IMR-90 (cell line): Measurements from ENCODE around the gene OR7A17. TPM values are rescaled to one million over a fixed set of nuclear protein-coding genes. Genes with fewer than 3 reads are reported as not detected.

Experiments used
- ATAC-seq: fragments of 200-7000 bp; cut with Tn5 transposase; 2 replicates; pipeline ENCODE4 v1.9.1; 2020; ENCODE audit warnings: low read depth, mild to moderate bottlenecking, moderate library complexity
- BruUV-seq: library from RNA; stranded (reverse); fragments of 400-500 nt; replicated peaks from 2 replicates; lab custom pipeline; 2021; lab: Mats Ljungman, UMichigan
- CTCF ChIA-PET: fragments of 300-600 bp; formaldehyde crosslinking; extraction: SDS; loops from one replicate; lab custom pipeline; 2021; ENCODE audit warnings: antibody characterized with exemption; lab: Yijun Ruan, JAX
- POLR2A ChIA-PET: fragments of 300-600 bp; sonication (Branson Sonifier 250); formaldehyde crosslinking; loops from one replicate; lab custom pipeline; 2022; ENCODE audit warnings: antibody characterized with exemption; ENCODE audit not compliant: unreplicated experiment; lab: Charles Lee
- DNase-seq: peaks from one replicate; pipeline ENCODE4 v3.0.0; 2013
- H2AFZ ChIP-seq: replicated peaks from 2 replicates; pipeline ENCODE3; 2013; ENCODE audit warnings: low read length, mild to moderate bottlenecking; ENCODE audit not compliant: poor library complexity
- H2AK5ac ChIP-seq: 2 replicates; pipeline ENCODE4 v1.6.1; 2013; ENCODE audit warnings: low read depth, low read length, inconsistent platforms
- H2AK9ac ChIP-seq: replicated peaks from 2 replicates; pipeline ENCODE3; 2013; ENCODE audit warnings: mild to moderate bottlenecking, low read depth, low read length, moderate library complexity; ENCODE audit not compliant: poor library complexity
- H2BK120ac ChIP-seq: 2 replicates; pipeline ENCODE4 v1.6.1; 2013; ENCODE audit warnings: low read depth, low read length, inconsistent platforms
- H2BK15ac ChIP-seq: 3 replicates; pipeline ENCODE4 v1.6.1; 2013; ENCODE audit warnings: low read depth, low read length, inconsistent platforms
- H2BK20ac ChIP-seq: 2 replicates; pipeline ENCODE4 v1.6.1; 2013; ENCODE audit warnings: low read depth, mild to moderate bottlenecking, inconsistent platforms, low read length, moderate library complexity
- H2BK5ac ChIP-seq: 2 replicates; pipeline ENCODE4 v1.6.1; 2013; ENCODE audit warnings: mild to moderate bottlenecking, low read depth, low read length, inconsistent platforms; ENCODE audit not compliant: poor library complexity, severe bottlenecking
- H3K14ac ChIP-seq: replicated peaks from 2 replicates; pipeline ENCODE4 v1.6.1; 2013; ENCODE audit warnings: low read depth, low read length, inconsistent platforms
- H3K18ac ChIP-seq: 2 replicates; pipeline ENCODE4 v1.6.1; 2013; ENCODE audit warnings: low read depth, low read length, control low read depth
- H3K23ac ChIP-seq: 2 replicates; pipeline ENCODE4 v1.6.1; 2013; ENCODE audit warnings: low read depth, low read length, inconsistent platforms
- H3K27ac ChIP-seq: 2 replicates; pipeline ENCODE4 v1.5.1; 2013; ENCODE audit warnings: mild to moderate bottlenecking, control low read depth, low read length; ENCODE audit not compliant: insufficient read depth
- H3K27me3 ChIP-seq: 2 replicates; pipeline ENCODE4 v1.6.1; 2013; ENCODE audit warnings: low read length; ENCODE audit not compliant: control insufficient read depth, insufficient read depth
- H3K36me3 ChIP-seq: 2 replicates; pipeline ENCODE4 v1.6.1; 2013; ENCODE audit warnings: low read length, mixed read lengths; ENCODE audit not compliant: control insufficient read depth, insufficient read depth
- H3K4ac ChIP-seq: 2 replicates; pipeline ENCODE4 v1.6.1; 2013; ENCODE audit warnings: low read depth, low read length, inconsistent platforms
- H3K4me1 ChIP-seq: 2 replicates; pipeline ENCODE4 v1.6.1; 2013; ENCODE audit warnings: low read length, mixed read lengths; ENCODE audit not compliant: control insufficient read depth, insufficient read depth
- H3K4me2 ChIP-seq: 2 replicates; pipeline ENCODE4 v1.6.1; 2013; ENCODE audit warnings: low read depth, mild to moderate bottlenecking, control low read depth, low read length, moderate library complexity
- H3K4me3 ChIP-seq: 2 replicates; pipeline ENCODE4 v1.5.1; 2013; ENCODE audit warnings: low read depth, mild to moderate bottlenecking, control low read depth, low read length, moderate library complexity; ENCODE audit not compliant: insufficient read depth
- H3K56ac ChIP-seq: 2 replicates; pipeline ENCODE4 v1.6.1; 2013; ENCODE audit warnings: low read length, inconsistent platforms; ENCODE audit not compliant: insufficient read depth; ENCODE audit errors: extremely low read depth
- H3K79me1 ChIP-seq, 2 experiments: 2 replicates each; pipeline ENCODE4 v1.6.1; 2013; ENCODE audit warnings: low read length in 2 of 2, inconsistent platforms in 1 of 2, low read depth in 1 of 2
- H3K9ac ChIP-seq: 2 replicates; pipeline ENCODE4 v1.6.1; 2013; ENCODE audit warnings: low read depth, low read length, control low read depth
- H3K9me1 ChIP-seq: 2 replicates; pipeline ENCODE4 v1.6.1; 2013; ENCODE audit warnings: low read length, inconsistent platforms; ENCODE audit not compliant: insufficient read depth
- H3K9me3 ChIP-seq: 2 replicates; pipeline ENCODE4 v1.6.1; 2013; ENCODE audit warnings: low read length; ENCODE audit not compliant: control insufficient read depth, insufficient read depth
- H4K20me1 ChIP-seq: 2 replicates; pipeline ENCODE4 v1.6.1; 2013; ENCODE audit warnings: low read length, inconsistent platforms; ENCODE audit not compliant: insufficient read depth
- H4K5ac ChIP-seq: 2 replicates; pipeline ENCODE4 v1.6.1; 2013; ENCODE audit warnings: mild to moderate bottlenecking, low read depth, low read length, control low read depth
- H4K8ac ChIP-seq, 2 experiments: 2 replicates each; pipeline ENCODE4 v1.6.1; 2013; ENCODE audit warnings: low read depth in 2 of 2, low read length in 2 of 2, control low read depth in 1 of 2, inconsistent platforms in 1 of 2
- H4K91ac ChIP-seq: 2 replicates; pipeline ENCODE4 v1.6.1; 2013; ENCODE audit warnings: low read depth, low read length, inconsistent platforms; ENCODE audit not compliant: insufficient read depth
- BHLHE40 ChIP-seq: fragments of 150-350 bp; IDR thresholded peaks from 2 replicates; pipeline ENCODE4 v1.6.1; 2016; ENCODE audit warnings: mild to moderate bottlenecking, low read depth, low read length
- CHD1 ChIP-seq: IDR thresholded peaks from 2 replicates; pipeline ENCODE4 v1.6.1; 2012; ENCODE audit warnings: low read depth, low read length, improper control_type of control experiment
- ELK1 ChIP-seq: fragments of 150-350 bp; IDR thresholded peaks from 2 replicates; pipeline ENCODE4 v1.6.1; 2016; ENCODE audit warnings: low read depth, mild to moderate bottlenecking, low read length, moderate library complexity, borderline replicate concordance
- FOS ChIP-seq: fragments of 150-350 bp; IDR thresholded peaks from 2 replicates; pipeline ENCODE4 v1.6.1; 2016; ENCODE audit warnings: low read depth, low read length
- MAFK ChIP-seq: IDR thresholded peaks from 2 replicates; pipeline ENCODE4 v1.6.1; 2012; ENCODE audit warnings: low read depth, low read length, improper control_type of control experiment
- MAZ ChIP-seq: IDR thresholded peaks from 2 replicates; pipeline ENCODE4 v1.6.1; 2012; ENCODE audit warnings: low read depth, mild to moderate bottlenecking, low read length, improper control_type of control experiment, moderate library complexity, borderline replicate concordance
- MXI1 ChIP-seq: IDR thresholded peaks from 2 replicates; pipeline ENCODE4 v1.6.1; 2012; ENCODE audit warnings: low read depth, mild to moderate bottlenecking, low read length, moderate library complexity, borderline replicate concordance
- NFE2L2 ChIP-seq: fragments of 150-350 bp; IDR thresholded peaks from 2 replicates; pipeline ENCODE4 v1.6.1; 2016; ENCODE audit warnings: low read depth, mild to moderate bottlenecking, low read length
- POLR2A ChIP-seq: IDR thresholded peaks from 2 replicates; pipeline ENCODE4 v1.6.1; 2012; ENCODE audit warnings: mild to moderate bottlenecking, low read depth, low read length
- RAD21 ChIP-seq: IDR thresholded peaks from 2 replicates; pipeline ENCODE4 v1.6.1; 2012; ENCODE audit warnings: low read length, improper control_type of control experiment
- RCOR1 ChIP-seq: IDR thresholded peaks from 2 replicates; pipeline ENCODE4 v1.6.1; 2012; ENCODE audit warnings: mild to moderate bottlenecking, low read length, improper control_type of control experiment; ENCODE audit not compliant: insufficient replicate concordance
- RFX5 ChIP-seq: IDR thresholded peaks from 2 replicates; pipeline ENCODE4 v1.8.0; 2012; ENCODE audit warnings: low read depth, mild to moderate bottlenecking, low read length, moderate library complexity
- SMC3 ChIP-seq: fragments of 150-350 bp; IDR thresholded peaks from 2 replicates; pipeline ENCODE4 v1.6.1; 2016; ENCODE audit warnings: low read depth, mild to moderate bottlenecking, antibody characterized with exemption, low read length, moderate library complexity
- USF2 ChIP-seq: fragments of 150-350 bp; IDR thresholded peaks from 2 replicates; pipeline ENCODE4 v1.6.1; 2017; ENCODE audit warnings: mild to moderate bottlenecking, antibody characterized with exemption, low read length, low read depth
- WGBS, 2 experiments: methylation state at CpG; one replicate each; pipeline versions ENCODE4 v1.1.5 to v1.1.7; 2013; ENCODE audit warnings: missing lambda C conversion rate in 2 of 2; ENCODE audit not compliant: insufficient read length in 1 of 2; ENCODE audit errors: extremely low coverage in 2 of 2; 5-methylcytosine and 5-hydroxymethylcytosine counted together
- dilution Hi-C: fragments of 300-500 bp; cut with HindIII; formaldehyde crosslinking; loops from one replicate; pipeline ENCODE4 v1.14.3; 2018; ENCODE audit warnings: low sequenced_read_pairs; ENCODE audit not compliant: unreplicated experiment
- in situ Hi-C: fragments of 300-500 bp; cut with MboI; formaldehyde crosslinking; loops from 3 replicates; pipeline ENCODE4 v1.14.3; 2019; ENCODE audit warnings: low sequenced_read_pairs, inconsistent platforms, mixed read lengths
- intact Hi-C: fragments of 100-400 bp; cut with micrococcal nuclease; formaldehyde crosslinking; loops from 2 replicates; pipeline ENCODE4 v1.10.0; 2022
- polyA plus RNA-seq, 3 experiments: library from polyadenylated mRNA; depleted of rRNA; stranded (reverse); fragments of >200 nt; gene quantifications; 2 replicates each; pipeline ENCODE4 v1.2.3, GENCODE V29; 2012; ENCODE audit warnings: low replicate concordance in 1 of 3
- total RNA-seq: library from RNA; depleted of rRNA; stranded (reverse); fragments of >200 nt; gene quantifications from 2 replicates; pipeline ENCODE4 v1.2.3, GENCODE V29; 2012

OR7A17 gene
- total and polyA plus RNA-seq, 2 of the 4 experiments (the other 2 are of a cell fraction) = not detected

DNA sequence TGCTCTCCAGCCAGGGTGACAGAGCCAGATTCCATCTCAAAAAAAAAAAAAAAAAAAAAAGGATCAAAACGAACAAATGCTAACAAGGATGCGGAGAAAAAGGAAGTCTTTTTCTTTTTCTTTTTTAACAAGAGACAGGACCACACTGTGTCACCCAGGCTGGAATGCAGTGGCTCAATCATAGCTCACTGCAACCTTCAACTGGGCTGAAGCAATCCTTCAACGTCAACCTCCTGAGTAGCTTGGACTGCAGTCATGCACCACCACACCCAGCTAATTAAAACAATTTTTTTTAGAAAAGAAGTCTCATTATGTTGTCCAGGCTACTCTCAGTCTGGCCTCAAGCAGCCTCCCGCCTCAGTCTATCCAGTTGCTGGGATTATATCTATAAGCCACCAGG lies 20.8 kb upstream of the OR7A17 start:
- Histone ChIP-seq H2AK9ac (no peak overlapping the region), H2BK15ac (no peak overlapping the region), H3K27me3 (no peaks in the 10 kb centered on the region), H4K20me1 (no peaks in the 10 kb centered on the region), H3K23ac (no peak overlapping the region), H3K79me1 (no peaks in the 10 kb centered on the region), H2BK120ac (no peak overlapping the region), H2BK5ac (no peak overlapping the region), H3K4me2 (no peak overlapping the region), H2AFZ (no peak overlapping the region), H3K9ac (no peak overlapping the region), H3K36me3 (no peaks in the 10 kb centered on the region), H3K9me3 (no peaks in the 10 kb centered on the region; the same call in 1 of the 2 replicates), H4K5ac (no peak overlapping the region), H3K4me3 (no peak overlapping the region), H3K27ac (no peak overlapping the region), H3K9me1 (no peaks in the 10 kb centered on the region), H3K18ac (no peak overlapping the region), H3K4me1 (no peaks in the 10 kb centered on the region), H3K4ac (no peak overlapping the region), H3K14ac (no peak overlapping the region), H4K8ac (no peak overlapping the region), H2AK5ac (no peak overlapping the region), H4K91ac (no peak overlapping the region), H3K56ac (no peak overlapping the region), H2BK20ac (no peak overlapping the region)
- WGBS, 2 experiments = no CpG with 5 or more reads among the region's 4 CpGs
- ChIA-PET CTCF (no interaction called here), POLR2A (no interaction called here)
- no peak for DNase-seq
- ATAC-seq = no peak
- intact Hi-C loops (no loop called here), in situ Hi-C loops (no loop called here), dilution Hi-C loops (no loop called here)
- BruUV-seq = no TSS peak
- no peak for TF ChIP-seq MXI1
- no peak for TF ChIP-seq USF2
- no peak for TF ChIP-seq MAFK
- no peak for TF ChIP-seq CHD1
- TF ChIP-seq RFX5 = no peak
- TF ChIP-seq POLR2A = no peak
- TF ChIP-seq RAD21 = no peak
- no peak for TF ChIP-seq ELK1
- TF ChIP-seq SMC3 = no peak
- TF ChIP-seq FOS = no peak
- no peak for TF ChIP-seq RCOR1
- no peak for TF ChIP-seq NFE2L2
- no peak for TF ChIP-seq MAZ
- TF ChIP-seq BHLHE40 = no peak
